NCI-H526 (cell line): ENCODE data around the gene SLC35G4.
"Not testable (repeated sequence)": the region's sequence is repeated elsewhere in the genome, so short reads cannot be mapped to it uniquely, and the experiment has no call there.

ENCODE experiments used
- DNase-seq, 2 experiments: peaks; one replicate each; lab custom pipeline; 2025; lab: John Stamatoyannopoulos, UW

Gene SLC35G4

DNA sequence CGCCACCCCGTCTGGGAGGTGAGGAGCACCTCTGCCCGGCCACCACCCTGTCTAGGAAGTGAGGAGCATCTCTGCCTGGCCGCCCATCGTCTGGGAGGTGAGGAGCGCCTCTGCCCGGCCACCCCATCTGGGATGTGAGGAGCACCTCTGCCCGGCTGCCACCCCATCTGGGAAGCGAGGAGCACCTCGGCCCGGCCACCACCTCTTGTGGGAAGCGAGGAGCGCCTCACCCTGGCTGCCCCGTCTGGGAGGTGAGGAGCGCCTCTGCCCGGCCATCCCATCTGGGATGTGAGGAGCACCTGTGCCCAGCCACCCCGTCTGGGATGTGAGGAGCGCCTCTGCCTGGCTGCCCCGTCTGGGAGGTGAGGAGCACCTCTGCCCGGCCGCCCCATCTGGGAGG, 4.6 kb downstream of the SLC35G4 start:
- DNase-seq: not testable (repeated sequence)

DNA sequence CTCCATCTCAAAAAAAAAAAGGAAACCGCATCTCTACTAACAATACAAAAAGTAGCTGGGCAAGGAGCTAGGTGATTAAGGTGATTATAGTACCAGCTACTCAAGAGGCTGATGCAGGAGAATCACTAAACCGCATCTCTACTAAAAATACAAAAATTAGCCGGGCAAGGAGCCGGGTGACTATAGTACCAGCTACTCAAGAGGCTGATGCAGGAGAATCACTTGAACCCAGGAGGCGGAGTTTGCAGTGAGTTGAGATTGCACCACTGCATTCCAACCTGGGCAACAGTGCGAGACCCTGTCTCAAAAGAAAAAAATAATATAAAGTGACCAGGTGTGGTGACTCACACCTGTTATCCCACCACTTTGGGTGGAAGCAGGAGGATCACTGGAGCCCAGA, 5.6 kb downstream of the SLC35G4 start:
- DNase-seq: not testable (repeated sequence)

GRCh38 chr18:11647310-11647709, 37.9 kb downstream of the SLC35G4 start:
- not testable (repeated sequence) for DNase-seq

- DNase-seq: not testable (repeated sequence)
These were observed 38.4 kb downstream of the SLC35G4 start for GRCh38 chr18:11647804-11648203.

GRCh38 chr18:11649839-11650238, 40.4 kb downstream of the SLC35G4 start:
- no peak for DNase-seq

GRCh38 chr18:11651899-11652298, 42.5 kb downstream of the SLC35G4 start:
- DNase-seq: no peak

- no peak for DNase-seq
These were observed 44.1 kb downstream of the SLC35G4 start for GRCh38 chr18:11653521-11653920.

DNA sequence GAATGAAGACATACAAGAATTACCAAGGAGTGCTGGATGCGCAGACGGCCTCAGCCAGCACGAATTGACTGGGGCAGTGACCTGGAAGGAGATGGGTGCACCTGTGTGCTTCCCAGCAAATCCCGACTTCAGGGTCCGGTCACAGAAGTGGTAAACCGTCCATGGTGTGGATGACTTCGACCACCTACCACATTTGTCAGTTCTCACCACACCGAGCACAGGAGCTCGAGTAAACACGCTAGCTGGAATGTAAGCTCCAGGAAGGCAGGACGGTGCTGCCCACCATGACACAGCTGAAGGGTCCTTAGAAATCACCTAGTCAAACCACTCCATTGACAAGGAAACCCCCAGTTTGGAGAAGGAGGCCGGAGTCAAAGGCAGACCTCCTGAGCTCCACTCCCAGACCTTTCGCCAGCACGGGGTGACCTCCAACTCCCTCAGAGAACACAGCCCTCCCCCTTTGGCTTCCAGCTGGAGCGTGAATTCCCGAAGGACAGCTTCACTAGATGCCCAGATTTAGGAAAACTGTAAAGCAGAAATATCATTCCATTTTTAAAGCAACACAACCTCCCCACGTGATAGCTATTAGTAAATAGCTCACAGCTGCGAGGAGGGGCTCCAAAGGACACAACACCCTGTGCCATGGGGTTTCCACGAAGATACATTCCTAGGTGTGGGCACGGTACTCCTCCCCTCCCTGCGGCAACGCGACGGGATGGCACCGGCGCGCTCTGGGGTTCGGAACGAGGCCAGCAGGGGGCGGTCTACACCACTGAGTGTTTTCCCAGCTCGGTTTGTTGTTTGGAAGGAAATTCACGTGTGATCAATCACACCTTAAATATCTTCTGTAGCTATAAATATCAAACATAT, 45.6 kb downstream of the SLC35G4 start:
- peak in 1 of 2 experiments; percentile 50 for DNase-seq

- no peak for DNase-seq
These were observed 46.2 kb downstream of the SLC35G4 start for GRCh38 chr18:11655606-11655932.

DNA sequence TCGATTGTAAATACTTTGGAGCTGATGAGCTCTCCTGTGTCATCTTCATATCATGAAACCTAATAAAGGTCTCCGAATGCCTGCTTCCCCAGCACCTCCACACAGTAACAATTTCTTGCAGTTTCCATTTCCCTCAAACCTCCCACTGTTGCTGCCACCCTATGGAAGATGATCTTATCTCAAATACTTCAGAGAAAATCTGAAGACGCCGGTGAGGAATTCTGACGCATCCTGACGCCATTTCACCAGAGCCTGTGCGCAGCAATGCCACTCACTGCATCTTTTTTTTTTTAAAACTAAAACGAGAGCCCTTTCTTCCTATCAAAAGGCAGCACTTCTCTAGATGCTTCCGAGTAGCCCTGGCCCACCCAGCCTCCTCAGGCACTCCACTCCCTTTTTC, 47.8 kb downstream of the SLC35G4 start:
- no peak for DNase-seq

GRCh38 chr18:11657554-11657953, 48.2 kb downstream of the SLC35G4 start:
- DNase-seq: no peak

DNA sequence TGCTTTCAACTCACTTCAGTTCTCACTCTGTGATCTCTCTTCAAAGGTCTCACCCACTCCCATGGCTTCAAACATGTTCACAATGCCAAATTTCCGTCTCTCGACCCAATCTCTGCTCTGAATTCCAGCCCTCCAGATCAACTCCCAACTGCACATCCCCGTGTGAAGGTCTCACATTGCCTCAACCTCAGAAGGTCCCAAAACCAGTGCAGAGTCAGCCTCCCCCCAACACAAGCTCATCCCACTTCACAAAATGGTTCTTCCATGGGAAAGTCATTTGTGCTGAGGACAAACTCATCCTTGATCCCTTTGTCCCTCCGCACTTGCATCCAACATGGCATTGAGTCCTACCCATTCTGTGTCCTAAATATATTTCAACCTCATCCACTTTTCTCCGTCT, 48.6 kb downstream of the SLC35G4 start:
- no peak for DNase-seq

GRCh38 chr18:11658989-11659388, 49.6 kb downstream of the SLC35G4 start:
- DNase-seq: no peak
